IMR-90 (cell line): ENCODE data around the gene ASRGL1.

Experiments
- CEBPB ChIP-seq: IDR thresholded peaks from 2 replicates; pipeline ENCODE4 v1.6.1; 2012; ENCODE audit warnings: low read depth, low read length, improper control_type of control experiment
- CTCF ChIP-seq: conservative IDR thresholded peaks from 2 replicates; pipeline ENCODE4 v1.5.1; 2012; ENCODE audit warnings: mild to moderate bottlenecking, low read depth, low read length, improper control_type of control experiment
- MAFK ChIP-seq: IDR thresholded peaks from 2 replicates; pipeline ENCODE4 v1.6.1; 2012; ENCODE audit warnings: low read depth, low read length, improper control_type of control experiment
- RAD21 ChIP-seq: IDR thresholded peaks from 2 replicates; pipeline ENCODE4 v1.6.1; 2012; ENCODE audit warnings: low read length, improper control_type of control experiment
- RCOR1 ChIP-seq: IDR thresholded peaks from 2 replicates; pipeline ENCODE4 v1.6.1; 2012; ENCODE audit warnings: mild to moderate bottlenecking, low read length, improper control_type of control experiment; ENCODE audit not compliant: insufficient replicate concordance

GRCh38 chr11:62338218-62338617, 970 bp downstream of the ASRGL1 start:
- TF ChIP-seq CTCF, result no peak
- no peak for TF ChIP-seq RCOR1
- TF ChIP-seq CEBPB, result no peak
- no peak for TF ChIP-seq MAFK
- no peak for TF ChIP-seq RAD21
